Gastrocnemius medialis (tissue), 4 donors: ENCODE results near the gene MAGIX. TPM values are rescaled to one million over a fixed set of nuclear protein-coding genes. Genes with fewer than 3 reads are reported as not detected.

Source experiments
- total RNA-seq, 4 donors: library from RNA; depleted of rRNA; stranded (reverse); fragments of >200 nt; gene quantifications; one replicate each; pipeline versions ENCODE4 v1.1.0 to v1.2.3, GENCODE V29; 2016

Gene MAGIX
- total RNA-seq, 4 donors from 2014 or later: 2.7 to 7.3 (median 5.3) TPM

Other genes with a start within 250 kb of the MAGIX start
- gene PIM2, start 243.7 kb upstream of the MAGIX start, total RNA-seq: 1 to 10 TPM; 2.3 to 3.5 (median 2.4) TPM
- 10 to 100 TPM; 22.2 to 32.2 (median 28.5) TPM for gene OTUD5, start 205.2 kb upstream of the MAGIX start, total RNA-seq
- 1 to 10 TPM in 1 of 4 donors, under 1 TPM in 3; 0.09 to 1.2 (median 0.77) TPM for gene KCND1, start 190.9 kb upstream of the MAGIX start, total RNA-seq
- gene GRIPAP1, start 160.5 kb upstream of the MAGIX start, total RNA-seq: 10 to 100 TPM in 2 of 4 donors, 1 to 10 TPM in 2; 8.6 to 19.3 (median 10.1) TPM
- gene TFE3, start 119.4 kb upstream of the MAGIX start, total RNA-seq: 10 to 100 TPM; 29.3 to 44.5 (median 34.7) TPM
- under 1 TPM; 0.07 to 0.55 (median 0.40) TPM for gene CCDC120, start 103.8 kb upstream of the MAGIX start, total RNA-seq
- gene PRAF2, start 88.8 kb upstream of the MAGIX start, total RNA-seq: 1 to 10 TPM; 4.5 to 6.6 (median 4.7) TPM
- gene WDR45, start 82.9 kb upstream of the MAGIX start, total RNA-seq: 100 to 1,000 TPM in 3 of 4 donors, 10 to 100 TPM in 1; 98.2 to 125 (median 105) TPM
- 10 to 100 TPM; 35.2 to 41.3 (median 38.9) TPM for gene GPKOW, start 39.0 kb upstream of the MAGIX start, total RNA-seq
- 10 to 100 TPM; 12.8 to 53.5 (median 32.5) TPM for gene PLP2, start 9.1 kb downstream of the MAGIX start, total RNA-seq
- gene PRICKLE3, start 23.6 kb downstream of the MAGIX start, total RNA-seq: 10 to 100 TPM in 3 of 4 donors, 1 to 10 TPM in 1; 9.1 to 33.1 (median 21.3) TPM
- 1 to 10 TPM in 1 of 4 donors, under 1 TPM in 3; 0.15 to 3.9 (median 0.40) TPM for gene SYP, start 37.4 kb downstream of the MAGIX start, total RNA-seq
- gene CACNA1F, start 70.6 kb downstream of the MAGIX start, total RNA-seq: not detected
- gene CCDC22, start 72.7 kb downstream of the MAGIX start, total RNA-seq: 10 to 100 TPM; 11.1 to 22.0 (median 17.0) TPM
- gene FOXP3, start 102.0 kb downstream of the MAGIX start, total RNA-seq: not detected
- gene PPP1R3F, start 107.0 kb downstream of the MAGIX start, total RNA-seq: 10 to 100 TPM; 24.0 to 49.6 (median 34.2) TPM
- gene GAGE10, start 140.9 kb downstream of the MAGIX start, total RNA-seq: not detected
- gene GAGE12J, start 159.3 kb downstream of the MAGIX start, total RNA-seq: not detected
- gene GAGE13, start 168.8 kb downstream of the MAGIX start, total RNA-seq: not detected